ENCODE results near the gene HRH1. TPM values are rescaled to one million over a fixed set of nuclear protein-coding genes. Genes with fewer than 3 reads are reported as not detected.

Gene HRH1
- total RNA-seq, 1 donor from 2014 or later, result 2.6 TPM

GRCh38 chr3:11195721-11196332, 41.5 kb downstream of the HRH1 start:
- no peak for TF ChIP-seq CTCF (IDR thresholded peaks at IDR 0.05; ENCODE audit: insufficient read depth, low read length, severe bottlenecking)
- no peak for FAIRE-seq
- peak; percentile 56 for DNase-seq (ENCODE audit: low read depth)
- H3K4me3 ChIP-seq (ENCODE audit: low read depth, low read length), result no peak overlapping the region
- no peaks in the 10 kb centered on the region for H3K27me3 ChIP-seq (ENCODE audit: control insufficient read depth, insufficient read depth, low read length)
- no peaks in the 10 kb centered on the region for H3K36me3 ChIP-seq (ENCODE audit: control insufficient read depth, insufficient read depth, low read length)

DNA sequence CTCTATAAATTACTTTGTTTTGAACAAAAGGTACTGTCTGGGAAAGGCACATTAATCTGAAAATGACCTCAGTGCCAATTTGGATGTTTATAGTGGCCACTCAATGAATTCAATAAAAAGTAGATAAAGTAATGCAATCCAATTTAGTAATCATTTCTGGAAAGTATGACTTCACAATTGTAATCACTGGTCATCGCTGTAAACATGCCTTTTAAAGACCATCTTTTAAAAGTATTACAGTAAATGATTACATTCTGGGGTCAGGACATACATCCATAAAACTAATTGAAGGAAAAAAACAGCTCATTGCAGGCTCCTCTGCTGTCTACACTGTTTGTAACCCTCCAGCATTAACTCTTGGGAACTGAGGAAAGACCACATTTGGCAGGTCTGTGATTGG, 43.2 kb downstream of the HRH1 start:
- FAIRE-seq, result no peak

GRCh38 chr3:11198070-11198469, 43.8 kb downstream of the HRH1 start:
- no peak overlapping the region for H3K4me3 ChIP-seq (ENCODE audit: low read depth, low read length)
- DNase-seq (ENCODE audit: low read depth) (no peak), FAIRE-seq (no peak)
- H3K27me3 ChIP-seq (ENCODE audit: control insufficient read depth, insufficient read depth, low read length), result no peaks in the 10 kb centered on the region
- H3K36me3 ChIP-seq (ENCODE audit: control insufficient read depth, insufficient read depth, low read length), result no peaks in the 10 kb centered on the region
- no peak for TF ChIP-seq CTCF (IDR thresholded peaks at IDR 0.05; ENCODE audit: insufficient read depth, low read length, severe bottlenecking)

More for the DNA sequence above, 43.2 kb downstream of the HRH1 start:
- no peak for DNase-seq (ENCODE audit: low read depth)
- H3K36me3 ChIP-seq (ENCODE audit: control insufficient read depth, insufficient read depth, low read length), result no peaks in the 10 kb centered on the region
- H3K4me3 ChIP-seq (ENCODE audit: low read depth, low read length), result no peak overlapping the region
- H3K27me3 ChIP-seq (ENCODE audit: control insufficient read depth, insufficient read depth, low read length), result no peaks in the 10 kb centered on the region
- no peak for TF ChIP-seq CTCF (IDR thresholded peaks at IDR 0.05; ENCODE audit: insufficient read depth, low read length, severe bottlenecking)

GRCh38 chr3:11198495-11198894, 44.2 kb downstream of the HRH1 start:
- no peak for DNase-seq (ENCODE audit: low read depth)
- no peaks in the 10 kb centered on the region for H3K27me3 ChIP-seq (ENCODE audit: control insufficient read depth, insufficient read depth, low read length)
- no peaks in the 10 kb centered on the region for H3K36me3 ChIP-seq (ENCODE audit: control insufficient read depth, insufficient read depth, low read length)
- FAIRE-seq, result no peak
- TF ChIP-seq CTCF (IDR thresholded peaks at IDR 0.05; ENCODE audit: insufficient read depth, low read length, severe bottlenecking), result no peak
- H3K4me3 ChIP-seq (ENCODE audit: low read depth, low read length), result no peak overlapping the region

- H3K4me3 ChIP-seq (ENCODE audit: low read depth, low read length), result no peak overlapping the region
- H3K36me3 ChIP-seq (ENCODE audit: control insufficient read depth, insufficient read depth, low read length), result no peaks in the 10 kb centered on the region
- FAIRE-seq (no peak), DNase-seq (ENCODE audit: low read depth) (peak; percentile 89)
- no peaks in the 10 kb centered on the region for H3K27me3 ChIP-seq (ENCODE audit: control insufficient read depth, insufficient read depth, low read length)
- TF ChIP-seq CTCF (IDR thresholded peaks at IDR 0.05; ENCODE audit: insufficient read depth, low read length, severe bottlenecking), result no peak
Measured at GRCh38 chr3:11199902-11200845, 45.9 kb downstream of the HRH1 start.
